ENCODE results near the gene MRPL40.

DNA sequence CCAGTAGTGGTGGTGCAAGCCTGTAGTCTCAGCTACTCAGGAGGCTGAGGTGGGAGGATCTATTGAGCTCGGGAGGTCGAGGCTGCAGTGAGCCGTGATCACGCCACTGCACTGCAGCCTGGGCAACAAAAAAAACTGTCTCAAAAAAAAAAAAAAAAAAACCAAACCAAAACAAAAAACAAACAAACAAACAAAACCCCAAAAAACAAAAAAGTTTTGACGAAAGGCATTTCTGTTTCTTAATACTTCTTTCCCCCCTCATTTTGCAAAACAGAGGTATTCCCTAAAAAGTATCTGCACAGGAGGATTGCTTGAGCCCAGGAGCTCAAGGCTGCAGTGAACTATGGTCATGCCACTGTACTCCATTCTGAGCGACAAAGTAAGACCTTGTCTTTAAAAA lies 12.0 kb upstream of the MRPL40 start:
- TF ChIP-seq TAF1 (IDR thresholded peaks at IDR 0.05; ENCODE audit: borderline replicate concordance, insufficient read depth, low read length), result no peak
- TF ChIP-seq POLR2AphosphoS5 (IDR thresholded peaks at IDR 0.05; ENCODE audit: low read depth, low read length), result no peak
- TF ChIP-seq, protein P1, sequence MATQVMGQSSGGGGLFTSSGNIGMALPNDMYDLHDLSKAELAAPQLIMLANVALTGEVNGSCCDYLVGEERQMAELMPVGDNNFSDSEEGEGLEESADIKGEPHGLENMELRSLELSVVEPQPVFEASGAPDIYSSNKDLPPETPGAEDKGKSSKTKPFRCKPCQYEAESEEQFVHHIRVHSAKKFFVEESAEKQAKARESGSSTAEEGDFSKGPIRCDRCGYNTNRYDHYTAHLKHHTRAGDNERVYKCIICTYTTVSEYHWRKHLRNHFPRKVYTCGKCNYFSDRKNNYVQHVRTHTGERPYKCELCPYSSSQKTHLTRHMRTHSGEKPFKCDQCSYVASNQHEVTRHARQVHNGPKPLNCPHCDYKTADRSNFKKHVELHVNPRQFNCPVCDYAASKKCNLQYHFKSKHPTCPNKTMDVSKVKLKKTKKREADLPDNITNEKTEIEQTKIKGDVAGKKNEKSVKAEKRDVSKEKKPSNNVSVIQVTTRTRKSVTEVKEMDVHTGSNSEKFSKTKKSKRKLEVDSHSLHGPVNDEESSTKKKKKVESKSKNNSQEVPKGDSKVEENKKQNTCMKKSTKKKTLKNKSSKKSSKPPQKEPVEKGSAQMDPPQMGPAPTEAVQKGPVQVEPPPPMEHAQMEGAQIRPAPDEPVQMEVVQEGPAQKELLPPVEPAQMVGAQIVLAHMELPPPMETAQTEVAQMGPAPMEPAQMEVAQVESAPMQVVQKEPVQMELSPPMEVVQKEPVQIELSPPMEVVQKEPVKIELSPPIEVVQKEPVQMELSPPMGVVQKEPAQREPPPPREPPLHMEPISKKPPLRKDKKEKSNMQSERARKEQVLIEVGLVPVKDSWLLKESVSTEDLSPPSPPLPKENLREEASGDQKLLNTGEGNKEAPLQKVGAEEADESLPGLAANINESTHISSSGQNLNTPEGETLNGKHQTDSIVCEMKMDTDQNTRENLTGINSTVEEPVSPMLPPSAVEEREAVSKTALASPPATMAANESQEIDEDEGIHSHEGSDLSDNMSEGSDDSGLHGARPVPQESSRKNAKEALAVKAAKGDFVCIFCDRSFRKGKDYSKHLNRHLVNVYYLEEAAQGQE (IDR thresholded peaks at IDR 0.05; ENCODE audit: insufficient read depth in 1 of 2, low read depth in 2 of 2, low read length in 2 of 2), result no peak
- no peak for TF ChIP-seq SIN3A (IDR thresholded peaks at IDR 0.05; ENCODE audit: borderline replicate concordance, insufficient read depth, low read length)

Data from PFSK-1 (cell line).